Astrocyte of the cerebellum (primary cell): ENCODE data around the gene KRT84.

ENCODE experiments used
- DNase-seq: peaks from one replicate; pipeline ENCODE4 v3.0.0-alpha.2; 2011; ENCODE audit warnings: low read depth
- H3K4me3 ChIP-seq: 2 replicates; pipeline ENCODE4 v1.5.1; 2011; ENCODE audit warnings: mild to moderate bottlenecking, low read depth, low read length, moderate library complexity
- CTCF ChIP-seq: IDR thresholded peaks from 2 replicates; pipeline ENCODE4 v1.5.1; 2012; ENCODE audit warnings: low read length, low read depth, moderate library complexity, mild to moderate bottlenecking; ENCODE audit errors: missing control alignments
- in situ Hi-C: cut with HindIII; loops from 2 replicates; pipeline ENCODE4 v1.10.0; 2017; ENCODE audit warnings: low sequenced_read_pairs

Gene KRT84

GRCh38 chr12:52342781-52343490, 42.5 kb downstream of the KRT84 start:
- DNase-seq, result no peak
- no peak for TF ChIP-seq CTCF
- no peak overlapping the region for H3K4me3 ChIP-seq
- in situ Hi-C loops, result no loop called here

GRCh38 chr12:52341066-52341580, 44.3 kb downstream of the KRT84 start:
- no peak for DNase-seq
- in situ Hi-C loops, result no loop called here
- TF ChIP-seq CTCF, result no peak
- H3K4me3 ChIP-seq, result no peak overlapping the region

- in situ Hi-C loops, result no loop called here
- no peak overlapping the region for H3K4me3 ChIP-seq
- no peak for DNase-seq
- no peak for TF ChIP-seq CTCF
Observed at GRCh38 chr12:52338241-52338960, 47.1 kb downstream of the KRT84 start.

GRCh38 chr12:52337054-52337453, 48.4 kb downstream of the KRT84 start:
- in situ Hi-C loops, result no loop called here
- TF ChIP-seq CTCF, result no peak
- no peak for DNase-seq
- no peak overlapping the region for H3K4me3 ChIP-seq

- in situ Hi-C loops, result no loop called here
- H3K4me3 ChIP-seq, result no peak overlapping the region
- DNase-seq, result no peak
- no peak for TF ChIP-seq CTCF
Observed at GRCh38 chr12:52336641-52337040, 48.8 kb downstream of the KRT84 start.

- in situ Hi-C loops, result no loop called here
- DNase-seq, result no peak
- H3K4me3 ChIP-seq, result no peak overlapping the region
- TF ChIP-seq CTCF, result no peak
Observed at GRCh38 chr12:52335598-52336262, 49.7 kb downstream of the KRT84 start.
